ENCODE results near the gene MBOAT7.

GRCh38 chr19:54191811-54192453 is 2.6 kb upstream of the MBOAT7 start:
- TF ChIP-seq CTCF (conservative IDR thresholded peaks at IDR 0.05; ENCODE audit: low read depth, low read length) = no peak
- no peak for TF ChIP-seq POLR2A (IDR thresholded peaks at IDR 0.05; ENCODE audit: low read depth, low read length)
- TF ChIP-seq SMC3 (IDR thresholded peaks at IDR 0.05; ENCODE audit: low read depth, low read length) = no peak
- TF ChIP-seq MAZ (IDR thresholded peaks at IDR 0.05; ENCODE audit: borderline replicate concordance, low read depth, low read length) = no peak
- TF ChIP-seq RCOR1 (IDR thresholded peaks at IDR 0.05; ENCODE audit: insufficient replicate concordance, low read length) = no peak
- TF ChIP-seq MXI1 (IDR thresholded peaks at IDR 0.05; ENCODE audit: borderline replicate concordance, low read depth, low read length) = no peak; the same call in 1 of the 2 replicates
- no peak for TF ChIP-seq MAFK (IDR thresholded peaks at IDR 0.05; ENCODE audit: low read depth, low read length)
- no peak for TF ChIP-seq BHLHE40 (IDR thresholded peaks at IDR 0.05; ENCODE audit: low read depth, low read length)
- no peak for TF ChIP-seq RFX5 (IDR thresholded peaks at IDR 0.05; ENCODE audit: low read depth, low read length)
- no peak for TF ChIP-seq USF2 (IDR thresholded peaks at IDR 0.05; ENCODE audit: low read depth, low read length)

Measured in IMR-90 (cell line).